Trophoblast cell (in vitro differentiated cells and primary cell): ENCODE data around the gene UBAC2.

ENCODE experiments used
- DNase-seq, 2 donors: peaks; one replicate each; pipeline ENCODE4 v3.0.0-alpha.2; 2016
- H2AFZ ChIP-seq: 2 replicates; pipeline ENCODE4 v1.6.1; 2013; ENCODE audit warnings: low read length, moderate library complexity, mild to moderate bottlenecking; ENCODE audit not compliant: insufficient read depth, poor library complexity
- H2AK5ac ChIP-seq: 2 replicates; pipeline ENCODE4 v1.6.1; 2013; ENCODE audit warnings: mild to moderate bottlenecking, low read length
- H2BK120ac ChIP-seq: 2 replicates; pipeline ENCODE4 v1.6.1; 2013; ENCODE audit warnings: low read length, mild to moderate bottlenecking, moderate library complexity; ENCODE audit not compliant: insufficient read depth, poor library complexity
- H2BK12ac ChIP-seq: 2 replicates; pipeline ENCODE4 v1.6.1; 2013; ENCODE audit warnings: mild to moderate bottlenecking, low read length, moderate library complexity
- H2BK5ac ChIP-seq: 2 replicates; pipeline ENCODE4 v1.6.1; 2013; ENCODE audit warnings: low read length, low read depth, moderate library complexity, mild to moderate bottlenecking; ENCODE audit not compliant: poor library complexity
- H3K14ac ChIP-seq: 2 replicates; pipeline ENCODE4 v1.6.1; 2013; ENCODE audit warnings: mild to moderate bottlenecking, low read length
- H3K18ac ChIP-seq: 2 replicates; pipeline ENCODE4 v1.6.1; 2013; ENCODE audit warnings: mild to moderate bottlenecking, low read length
- H3K23ac ChIP-seq: 2 replicates; pipeline ENCODE4 v1.6.1; 2013; ENCODE audit warnings: low read length
- H3K27ac ChIP-seq: 2 replicates; pipeline ENCODE4 v1.5.1; 2013; ENCODE audit warnings: low read depth, mild to moderate bottlenecking, inconsistent platforms, low read length, moderate library complexity
- H3K27me3 ChIP-seq: 2 replicates; pipeline ENCODE4 v1.6.1; 2013; ENCODE audit warnings: inconsistent platforms, mild to moderate bottlenecking, low read length, moderate library complexity; ENCODE audit not compliant: insufficient read depth
- H3K36me3 ChIP-seq, 2 experiments: 1 replicate in 1 of 2; 2 replicates in 1 of 2; pipeline ENCODE4 v1.6.1; 2013; ENCODE audit warnings: low read length in 2 of 2, mild to moderate bottlenecking in 2 of 2, moderate library complexity in 1 of 2; ENCODE audit not compliant: insufficient read depth in 2 of 2, control insufficient read depth in 1 of 2
- H3K4ac ChIP-seq: 2 replicates; pipeline ENCODE4 v1.6.1; 2013; ENCODE audit warnings: low read depth, mild to moderate bottlenecking, low read length, moderate library complexity
- H3K4me1 ChIP-seq, 2 experiments: 1 replicate in 1 of 2; 2 replicates in 1 of 2; pipeline ENCODE4 v1.6.1; 2013; ENCODE audit warnings: low read length in 2 of 2, mild to moderate bottlenecking in 2 of 2, moderate library complexity in 1 of 2; ENCODE audit not compliant: insufficient read depth in 2 of 2, control insufficient read depth in 1 of 2
- H3K4me2 ChIP-seq: 2 replicates; pipeline ENCODE4 v1.6.1; 2013; ENCODE audit warnings: inconsistent platforms, mild to moderate bottlenecking, low read length, moderate library complexity
- H3K4me3 ChIP-seq: 2 replicates; pipeline ENCODE4 v1.5.1; 2013; ENCODE audit warnings: mild to moderate bottlenecking, low read depth, low read length, inconsistent platforms
- H3K79me1 ChIP-seq: one replicate; pipeline ENCODE4 v1.6.1; 2013; ENCODE audit warnings: low read length
- H3K79me2 ChIP-seq: 2 replicates; pipeline ENCODE4 v1.6.1; 2013; ENCODE audit warnings: low read length, mild to moderate bottlenecking; ENCODE audit not compliant: control insufficient read depth, insufficient read depth, poor library complexity
- H3K9ac ChIP-seq: 2 replicates; pipeline ENCODE4 v1.6.1; 2013; ENCODE audit warnings: mild to moderate bottlenecking, low read length
- H3K9me3 ChIP-seq: 2 replicates; pipeline ENCODE4 v1.6.1; 2013; ENCODE audit warnings: low read depth, mild to moderate bottlenecking, control low read depth, inconsistent platforms, low read length; ENCODE audit not compliant: insufficient read depth
- H4K12ac ChIP-seq: 2 replicates; pipeline ENCODE4 v1.6.1; 2013; ENCODE audit warnings: low read depth, mild to moderate bottlenecking, low read length, moderate library complexity
- H4K8ac ChIP-seq: 2 replicates; pipeline ENCODE4 v1.6.1; 2013; ENCODE audit warnings: low read depth, mild to moderate bottlenecking, low read length, moderate library complexity
- H4K91ac ChIP-seq: one replicate; pipeline ENCODE4 v1.6.1; 2013; ENCODE audit warnings: low read depth, mild to moderate bottlenecking, low read length, moderate library complexity
- WGBS: extraction: QIAGEN DNeasy Blood & Tissue Kit; methylation state at CpG from one replicate; pipeline ENCODE4 v1.1.7; 2013; ENCODE audit warnings: missing lambda C conversion rate; ENCODE audit not compliant: insufficient read length, insufficient coverage; ENCODE audit errors: extremely low coverage; 5-methylcytosine and 5-hydroxymethylcytosine counted together

The UBAC2 gene

GRCh38 chr13:99381766-99382165 lies 181.1 kb downstream of the UBAC2 start:
- H4K8ac ChIP-seq, result no peak overlapping the region
- H3K36me3 ChIP-seq, result peaks cover 19 to 28% of the 10 kb centered on the region in 2 experiments
- no peak overlapping the region for H3K4ac ChIP-seq
- no peak overlapping the region for H3K18ac ChIP-seq
- no peak overlapping the region for H4K12ac ChIP-seq
- H3K4me1 ChIP-seq, result no peaks in the 10 kb centered on the region
- no peak overlapping the region for H2BK120ac ChIP-seq
- no peak overlapping the region for H2AFZ ChIP-seq
- H3K9me3 ChIP-seq, result no peaks in the 10 kb centered on the region
- no peak overlapping the region for H3K9ac ChIP-seq
- no peak for DNase-seq
- H3K79me2 ChIP-seq, result no peaks in the 10 kb centered on the region
- no peak overlapping the region for H2BK12ac ChIP-seq
- H3K23ac ChIP-seq, result no peak overlapping the region
- H2AK5ac ChIP-seq, result no peak overlapping the region
- no peak overlapping the region for H3K4me2 ChIP-seq
- no CpG with 5 or more reads among the region's 2 CpGs for WGBS
- no peak overlapping the region for H3K14ac ChIP-seq
- no peak overlapping the region for H2BK5ac ChIP-seq
- no peaks in the 10 kb centered on the region for H3K79me1 ChIP-seq
- no peak overlapping the region for H4K91ac ChIP-seq
- H3K27me3 ChIP-seq, result no peaks in the 10 kb centered on the region
- no peak overlapping the region for H3K4me3 ChIP-seq
- no peak overlapping the region for H3K27ac ChIP-seq

DNA sequence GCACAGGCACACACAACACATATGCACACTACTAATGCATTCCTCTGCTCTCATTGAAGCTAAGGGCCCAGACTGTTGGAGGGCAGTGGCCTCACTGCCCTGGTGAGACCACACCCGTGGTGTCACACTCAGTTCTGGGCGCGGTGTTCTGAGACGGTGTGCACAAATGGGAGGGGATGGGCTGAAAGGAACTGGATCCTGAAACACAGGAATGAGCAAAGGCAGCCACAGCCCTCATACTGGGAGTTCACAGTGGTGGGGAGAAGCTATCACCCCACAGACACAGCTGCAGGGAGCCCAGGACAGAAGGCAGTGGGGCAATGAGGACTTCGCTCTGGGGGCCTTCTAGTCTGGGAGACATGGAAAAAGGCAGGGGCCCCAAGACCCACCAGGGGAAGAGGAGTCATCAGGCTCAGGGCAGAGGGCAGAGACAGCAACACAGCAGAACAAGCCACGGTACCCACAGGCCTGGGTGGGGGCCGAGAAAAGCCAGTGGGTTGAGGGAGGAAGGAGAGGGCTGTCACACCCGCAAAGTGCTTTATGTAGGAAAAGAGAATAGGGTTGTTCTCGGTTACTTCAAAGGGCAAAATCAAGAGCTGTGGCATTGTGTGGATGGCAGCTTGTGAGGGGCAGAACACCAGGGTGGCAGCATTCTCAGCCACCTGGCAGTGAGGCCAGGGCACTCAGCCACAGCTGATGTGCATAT lies 181.9 kb downstream of the UBAC2 start:
- no peaks in the 10 kb centered on the region for H3K9me3 ChIP-seq
- no peak overlapping the region for H3K4me3 ChIP-seq
- no peak overlapping the region for H3K27ac ChIP-seq
- no peaks in the 10 kb centered on the region for H3K4me1 ChIP-seq
- H3K18ac ChIP-seq, result no peak overlapping the region
- H3K23ac ChIP-seq, result no peak overlapping the region
- H3K4me2 ChIP-seq, result no peak overlapping the region
- H2AK5ac ChIP-seq, result no peak overlapping the region
- no peaks in the 10 kb centered on the region for H3K79me2 ChIP-seq
- no CpG with 5 or more reads among the region's 9 CpGs for WGBS
- H2BK5ac ChIP-seq, result no peak overlapping the region
- H2BK12ac ChIP-seq, result no peak overlapping the region
- H4K8ac ChIP-seq, result no peak overlapping the region
- DNase-seq, result no peak
- H4K91ac ChIP-seq, result no peak overlapping the region
- H2BK120ac ChIP-seq, result no peak overlapping the region
- no peaks in the 10 kb centered on the region for H3K27me3 ChIP-seq
- H2AFZ ChIP-seq, result no peak overlapping the region
- no peak overlapping the region for H3K4ac ChIP-seq
- no peak overlapping the region for H3K9ac ChIP-seq
- no peak overlapping the region for H3K14ac ChIP-seq
- H3K79me1 ChIP-seq, result no peaks in the 10 kb centered on the region
- no peak overlapping the region for H4K12ac ChIP-seq
- H3K36me3 ChIP-seq, result peaks cover 18 to 25% of the 10 kb centered on the region in 2 experiments

DNA sequence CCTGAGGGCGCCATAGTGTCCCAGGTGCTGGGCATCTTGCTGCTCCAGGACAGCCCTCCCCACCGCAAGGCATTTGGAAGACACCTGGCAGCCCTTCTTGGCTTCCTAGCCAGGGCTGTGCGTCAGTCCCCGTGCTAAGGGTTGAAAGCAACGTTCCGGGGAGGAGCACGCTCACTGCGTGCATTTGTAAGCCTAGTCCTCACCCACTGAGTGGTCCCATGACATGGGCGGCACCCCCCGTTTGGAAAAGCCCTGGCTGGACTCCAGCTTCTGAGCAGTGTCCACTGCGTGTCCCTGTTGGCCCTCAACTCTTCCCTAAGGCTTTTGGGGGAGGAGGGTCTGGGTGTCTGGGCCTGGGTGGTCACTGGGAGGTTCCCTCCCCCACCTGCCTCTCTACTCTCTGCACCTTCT lies 182.9 kb downstream of the UBAC2 start:
- WGBS, result no CpG with 5 or more reads among the region's 11 CpGs
- DNase-seq, result no peak

GRCh38 chr13:99383946-99384345 lies 183.3 kb downstream of the UBAC2 start:
- Histone ChIP-seq H3K36me3 (peaks cover 18 to 20% of the 10 kb centered on the region in 2 experiments), H3K4me2 (no peak overlapping the region), H2AFZ (no peak overlapping the region), H3K79me1 (no peaks in the 10 kb centered on the region), H3K27me3 (no peaks in the 10 kb centered on the region), H3K18ac (no peak overlapping the region), H4K91ac (no peak overlapping the region), H3K79me2 (no peaks in the 10 kb centered on the region), H3K9me3 (no peaks in the 10 kb centered on the region), H4K8ac (no peak overlapping the region), H2BK12ac (no peak overlapping the region), H3K4me3 (no peak overlapping the region), H2BK5ac (no peak overlapping the region), H3K23ac (no peak overlapping the region), H4K12ac (no peak overlapping the region), H2BK120ac (no peak overlapping the region), H3K9ac (no peak overlapping the region), H3K4ac (no peak overlapping the region), H3K27ac (no peak overlapping the region), H3K4me1 (no peaks in the 10 kb centered on the region), H3K14ac (no peak overlapping the region), H2AK5ac (no peak overlapping the region)
- WGBS, result no CpG with 5 or more reads among the region's 5 CpGs
- DNase-seq, result no peak

More for the DNA sequence above, 182.9 kb downstream of the UBAC2 start:
- no peaks in the 10 kb centered on the region for H3K79me1 ChIP-seq
- no peak overlapping the region for H4K91ac ChIP-seq
- H3K9ac ChIP-seq, result no peak overlapping the region
- no peaks in the 10 kb centered on the region for H3K4me1 ChIP-seq
- no peak overlapping the region for H2BK12ac ChIP-seq
- no peak overlapping the region for H2AFZ ChIP-seq
- H3K4me2 ChIP-seq, result no peak overlapping the region
- no peak overlapping the region for H3K18ac ChIP-seq
- no peak overlapping the region for H2BK120ac ChIP-seq
- no peak overlapping the region for H3K23ac ChIP-seq
- no peak overlapping the region for H4K8ac ChIP-seq
- no peak overlapping the region for H2BK5ac ChIP-seq
- no peak overlapping the region for H4K12ac ChIP-seq
- no peak overlapping the region for H3K14ac ChIP-seq
- no peak overlapping the region for H3K27ac ChIP-seq
- H3K79me2 ChIP-seq, result no peaks in the 10 kb centered on the region
- no peaks in the 10 kb centered on the region for H3K27me3 ChIP-seq
- peaks cover 18 to 20% of the 10 kb centered on the region in 2 experiments for H3K36me3 ChIP-seq
- no peak overlapping the region for H2AK5ac ChIP-seq
- H3K4ac ChIP-seq, result no peak overlapping the region
- H3K4me3 ChIP-seq, result no peak overlapping the region
- H3K9me3 ChIP-seq, result no peaks in the 10 kb centered on the region
